ENCODE results near the gene CEMIP2.
"Not testable (repeated sequence)": the region's sequence is repeated elsewhere in the genome, so short reads cannot be mapped to it uniquely, and the experiment has no call there.

CEMIP2 gene

GRCh38 chr9:71663931-71664459, 104.3 kb downstream of the CEMIP2 start:
- no peak for DNase-seq
- H3K4me3 ChIP-seq (ENCODE audit: low read depth, low read length) = no peak overlapping the region
- H3K27me3 ChIP-seq (ENCODE audit: insufficient read depth, low read depth, severe bottlenecking) = no peaks in the 10 kb centered on the region
- H3K36me3 ChIP-seq = no peaks in the 10 kb centered on the region
- H3K9me3 ChIP-seq (ENCODE audit: severe bottlenecking) = no peaks in the 10 kb centered on the region
- H3K27ac ChIP-seq = no peak overlapping the region
- TF ChIP-seq CTCF (IDR thresholded peaks at IDR 0.05; ENCODE audit: low read depth, low read length) = no peak

GRCh38 chr9:71663216-71663615, 105.1 kb downstream of the CEMIP2 start:
- H3K4me3 ChIP-seq (ENCODE audit: low read depth, low read length) = no peak overlapping the region
- no peaks in the 10 kb centered on the region for H3K27me3 ChIP-seq (ENCODE audit: insufficient read depth, low read depth, severe bottlenecking)
- no peaks in the 10 kb centered on the region for H3K36me3 ChIP-seq
- H3K9me3 ChIP-seq (ENCODE audit: severe bottlenecking) = no peaks in the 10 kb centered on the region
- H3K27ac ChIP-seq = no peak overlapping the region
- no peak for TF ChIP-seq CTCF (IDR thresholded peaks at IDR 0.05; ENCODE audit: low read depth, low read length)
- DNase-seq = no peak

- no peaks in the 10 kb centered on the region for H3K36me3 ChIP-seq
- H3K27ac ChIP-seq = no peak overlapping the region
- no peaks in the 10 kb centered on the region for H3K9me3 ChIP-seq (ENCODE audit: severe bottlenecking)
- no peaks in the 10 kb centered on the region for H3K27me3 ChIP-seq (ENCODE audit: insufficient read depth, low read depth, severe bottlenecking)
- no peak overlapping the region for H3K4me3 ChIP-seq (ENCODE audit: low read depth, low read length)
- TF ChIP-seq CTCF (IDR thresholded peaks at IDR 0.05; ENCODE audit: low read depth, low read length) = no peak
- DNase-seq = no peak
Observed at GRCh38 chr9:71662082-71662481, 106.2 kb downstream of the CEMIP2 start.

GRCh38 chr9:71657276-71657675, 111.0 kb downstream of the CEMIP2 start:
- not testable (repeated sequence) for DNase-seq; H3K27me3 ChIP-seq (ENCODE audit: insufficient read depth, low read depth, severe bottlenecking)

GRCh38 chr9:71656496-71656895, 111.8 kb downstream of the CEMIP2 start:
- H3K27me3 ChIP-seq (ENCODE audit: insufficient read depth, low read depth, severe bottlenecking) = no peaks in the 10 kb centered on the region

More at GRCh38 chr9:71657276-71657675, 111.0 kb downstream of the CEMIP2 start:
- not testable (repeated sequence) for H3K9me3 ChIP-seq (ENCODE audit: severe bottlenecking); H3K4me3 ChIP-seq (ENCODE audit: low read depth, low read length); H3K27ac ChIP-seq; H3K36me3 ChIP-seq

GRCh38 chr9:71655778-71656177, 112.5 kb downstream of the CEMIP2 start:
- no peak overlapping the region for H3K27ac ChIP-seq
- H3K9me3 ChIP-seq (ENCODE audit: severe bottlenecking) = no peaks in the 10 kb centered on the region
- H3K36me3 ChIP-seq = no peaks in the 10 kb centered on the region
- H3K27me3 ChIP-seq (ENCODE audit: insufficient read depth, low read depth, severe bottlenecking) = no peaks in the 10 kb centered on the region
- DNase-seq = no peak
- H3K4me3 ChIP-seq (ENCODE audit: low read depth, low read length) = no peak overlapping the region
- TF ChIP-seq CTCF (IDR thresholded peaks at IDR 0.05; ENCODE audit: low read depth, low read length) = no peak

More at GRCh38 chr9:71656496-71656895, 111.8 kb downstream of the CEMIP2 start:
- no peak for TF ChIP-seq CTCF (IDR thresholded peaks at IDR 0.05; ENCODE audit: low read depth, low read length)
- no peak for DNase-seq
- Histone ChIP-seq H3K9me3 (ENCODE audit: severe bottlenecking) (no peaks in the 10 kb centered on the region), H3K36me3 (no peaks in the 10 kb centered on the region), H3K4me3 (ENCODE audit: low read depth, low read length) (no peak overlapping the region), H3K27ac (no peak overlapping the region)

Measured in WERI-Rb-1 (cell line).